CD4-positive, alpha-beta T cell (primary cell): Measurements from ENCODE around the gene VAV1. TPM values are rescaled to one million over a fixed set of nuclear protein-coding genes. Genes with fewer than 3 reads are reported as not detected.
A peak's percentile ranks its signal among the peaks of the same experiment; 100 is the strongest.

Experiments used
- ATAC-seq: fragments of 200-7000 bp; cut with Tn5 transposase; one replicate; pipeline ENCODE4 v1.10.0; 2022; ENCODE audit warnings: mild to moderate bottlenecking; ENCODE audit not compliant: poor library complexity
- CTCF ChIA-PET: fragments of 350-600 bp; sonication (Branson Sonifier 250); formaldehyde crosslinking; loops from one replicate; lab custom pipeline; 2021; ENCODE audit warnings: antibody characterized with exemption, inconsistent platforms; lab: Charles Lee
- POLR2A ChIA-PET: fragments of 350-600 bp; sonication (Branson Sonifier 250); formaldehyde crosslinking; loops from one replicate; lab custom pipeline; 2021; ENCODE audit warnings: antibody characterized with exemption, inconsistent platforms; lab: Charles Lee
- DNase-seq, 14 experiments: peaks; one replicate each; pipeline ENCODE4 v3.0.0-alpha.2; 2013 to 2020; ENCODE audit warnings: mixed read lengths in 2 of 14
- H3K27ac ChIP-seq, 2 donors: one replicate each; pipeline versions ENCODE4 v1.5.1 to v1.7.0; 2013; ENCODE audit warnings: low read length in 2 of 2, low read depth in 1 of 2, mild to moderate bottlenecking in 1 of 2
- H3K27me3 ChIP-seq, 2 experiments: 1 replicate in 1 of 2; 2 replicates in 1 of 2; pipeline versions ENCODE4 v1.6.1 to v1.7.0; 2013; ENCODE audit warnings: low read length in 2 of 2, control low read depth in 1 of 2, mild to moderate bottlenecking in 1 of 2, moderate library complexity in 1 of 2; ENCODE audit not compliant: insufficient read depth in 2 of 2, control insufficient read depth in 1 of 2
- H3K36me3 ChIP-seq: one replicate; pipeline ENCODE4 v1.6.1; 2013; ENCODE audit warnings: low read length, control low read depth; ENCODE audit not compliant: insufficient read depth
- H3K4me1 ChIP-seq: one replicate; pipeline ENCODE4 v1.6.1; 2013; ENCODE audit warnings: low read length, control low read depth; ENCODE audit not compliant: insufficient read depth
- H3K4me3 ChIP-seq: one replicate; pipeline ENCODE4 v1.5.1; 2013; ENCODE audit warnings: mild to moderate bottlenecking, low read length, moderate library complexity
- H3K9me3 ChIP-seq, 2 experiments: 1 replicate in 1 of 2; 2 replicates in 1 of 2; pipeline versions ENCODE4 v1.6.1 to v1.7.0; 2013; ENCODE audit warnings: low read length in 2 of 2, mild to moderate bottlenecking in 2 of 2, control low read depth in 1 of 2, moderate library complexity in 1 of 2; ENCODE audit not compliant: control insufficient read depth in 1 of 2, insufficient read depth in 1 of 2
- H3K27ac Mint-ChIP-seq: one replicate; pipeline ENCODE4 v1.8.0; 2020; ENCODE audit warnings: mixed read lengths
- H3K27me3 Mint-ChIP-seq: one replicate; pipeline ENCODE4 v1.8.0; 2021; ENCODE audit warnings: mixed read lengths
- H3K36me3 Mint-ChIP-seq: one replicate; pipeline ENCODE4 v1.8.0; 2021; ENCODE audit warnings: low read depth, mixed read lengths
- H3K4me1 Mint-ChIP-seq: one replicate; pipeline ENCODE4 v1.8.0; 2021; ENCODE audit warnings: low read depth, mixed read lengths
- H3K4me3 Mint-ChIP-seq: one replicate; pipeline ENCODE4 v1.8.0; 2020; ENCODE audit warnings: mild to moderate bottlenecking, mixed read lengths
- H3K9me3 Mint-ChIP-seq: one replicate; pipeline ENCODE4 v1.8.0; 2020; ENCODE audit warnings: mixed read lengths
- intact Hi-C, 2 experiments: fragments of 100-400 bp; cut with DNase I in 1 of 2; cut with micrococcal nuclease in 1 of 2; formaldehyde crosslinking; loops; one replicate each; pipeline versions ENCODE4 v1.15.1 to v1.9.0; 2023 to 2025; cut with DNase I, micrococcal nuclease
- total RNA-seq, 174 experiments: library from RNA in 2 of 174; stranded (reverse) in 2 of 174; gene quantifications; one replicate each; pipeline ENCODE4 v1.2.3 and lab custom pipeline; 2021 to 2026
- TF ChIP-seq, protein P1 (sequence below): fragments of 200-600 bp; IDR thresholded peaks from one replicate; pipeline ENCODE4 v1.8.0; 2022; ENCODE audit warnings: antibody characterized with exemption, mild to moderate bottlenecking

The VAV1 gene
- total RNA-seq, 2 experiments from 2014 or later = 70.0 to 70.1 TPM

DNA sequence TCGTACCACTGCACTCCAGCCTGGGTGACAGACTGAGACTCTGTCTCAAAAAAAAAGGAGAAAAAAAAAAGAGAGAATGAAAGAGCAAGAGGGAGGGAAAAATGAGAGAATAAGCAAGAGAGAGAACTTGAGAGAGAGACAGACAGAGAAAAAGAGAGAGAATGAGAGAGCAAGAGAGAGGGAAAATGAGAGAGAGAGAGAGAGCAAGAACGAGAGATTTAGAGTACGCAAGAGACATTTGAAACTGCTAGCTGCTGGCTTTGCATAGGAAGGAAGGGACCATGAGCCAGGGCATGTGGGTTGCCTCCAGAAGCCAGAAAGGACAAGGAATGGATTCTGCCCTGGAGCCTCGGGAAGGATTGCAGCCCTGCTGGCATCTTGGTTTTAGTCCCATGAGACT, 105.3 kb downstream of the VAV1 start:
- CTCF ChIA-PET = no interaction called here
- no peak overlapping the region for H3K27ac ChIP-seq
- peaks cover 7% of the 10 kb centered on the region for H3K4me1 ChIP-seq
- H3K27ac Mint-ChIP-seq = no peak overlapping the region
- no peak overlapping the region for H3K4me3 ChIP-seq
- H3K27me3 ChIP-seq = no peaks in the 10 kb centered on the region
- no peaks in the 10 kb centered on the region for H3K36me3 Mint-ChIP-seq
- H3K4me3 Mint-ChIP-seq = no peak overlapping the region
- ATAC-seq (no peak), DNase-seq (no peak)
- no peaks in the 10 kb centered on the region for H3K36me3 ChIP-seq
- H3K9me3 Mint-ChIP-seq = no peaks in the 10 kb centered on the region
- H3K9me3 ChIP-seq = no peaks in the 10 kb centered on the region
- POLR2A ChIA-PET = no interaction called here
- H3K27me3 Mint-ChIP-seq = no peaks in the 10 kb centered on the region
- TF ChIP-seq, protein P1, sequence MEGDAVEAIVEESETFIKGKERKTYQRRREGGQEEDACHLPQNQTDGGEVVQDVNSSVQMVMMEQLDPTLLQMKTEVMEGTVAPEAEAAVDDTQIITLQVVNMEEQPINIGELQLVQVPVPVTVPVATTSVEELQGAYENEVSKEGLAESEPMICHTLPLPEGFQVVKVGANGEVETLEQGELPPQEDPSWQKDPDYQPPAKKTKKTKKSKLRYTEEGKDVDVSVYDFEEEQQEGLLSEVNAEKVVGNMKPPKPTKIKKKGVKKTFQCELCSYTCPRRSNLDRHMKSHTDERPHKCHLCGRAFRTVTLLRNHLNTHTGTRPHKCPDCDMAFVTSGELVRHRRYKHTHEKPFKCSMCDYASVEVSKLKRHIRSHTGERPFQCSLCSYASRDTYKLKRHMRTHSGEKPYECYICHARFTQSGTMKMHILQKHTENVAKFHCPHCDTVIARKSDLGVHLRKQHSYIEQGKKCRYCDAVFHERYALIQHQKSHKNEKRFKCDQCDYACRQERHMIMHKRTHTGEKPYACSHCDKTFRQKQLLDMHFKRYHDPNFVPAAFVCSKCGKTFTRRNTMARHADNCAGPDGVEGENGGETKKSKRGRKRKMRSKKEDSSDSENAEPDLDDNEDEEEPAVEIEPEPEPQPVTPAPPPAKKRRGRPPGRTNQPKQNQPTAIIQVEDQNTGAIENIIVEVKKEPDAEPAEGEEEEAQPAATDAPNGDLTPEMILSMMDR = no peak
- peaks cover 21% of the 10 kb centered on the region for H3K4me1 Mint-ChIP-seq
- intact Hi-C loops = no loop called here

DNA sequence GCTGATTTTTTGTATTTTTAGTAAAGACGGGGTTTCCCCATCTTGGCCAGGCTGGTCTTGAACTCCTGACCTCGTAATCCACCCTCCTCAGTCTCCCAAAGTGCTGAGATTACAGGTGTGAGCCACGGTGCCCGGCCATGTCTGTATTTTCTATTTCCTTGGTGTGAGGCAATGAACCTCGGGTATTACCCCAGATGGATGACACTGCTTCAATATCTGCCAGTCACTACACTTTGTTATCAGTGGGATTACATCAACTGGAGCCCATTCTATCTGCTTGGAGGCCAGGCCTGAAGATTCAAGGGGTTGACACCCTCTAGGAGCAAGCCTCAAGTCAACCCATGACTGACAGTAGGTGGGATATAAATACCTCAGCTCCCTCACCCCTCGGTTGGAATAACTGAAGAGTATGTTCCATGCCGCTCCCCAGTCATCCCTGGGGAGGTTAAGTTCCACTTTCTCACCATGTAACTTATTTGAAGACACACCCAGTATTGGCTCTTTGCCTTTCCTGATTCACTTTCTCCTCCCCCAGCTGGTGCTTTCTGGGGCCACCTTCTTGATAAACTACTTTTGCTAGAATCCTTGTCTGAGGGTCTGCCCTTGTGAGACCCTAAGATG, 113.9 kb downstream of the VAV1 start:
- Mint-ChIP-seq H3K36me3 (peaks cover 15% of the 10 kb centered on the region), H3K27ac (no peak overlapping the region), H3K4me1 (peaks cover 49% of the 10 kb centered on the region), H3K9me3 (peaks cover 14% of the 10 kb centered on the region), H3K4me3 (no peak overlapping the region), H3K27me3 (no peaks in the 10 kb centered on the region)
- ChIA-PET POLR2A (interaction anchor here (1.1 to 1.4 kb wide), 2 partner anchors 22 to 123 kb away, joined by 3 read pairs; no protein-coding TSS in a partner anchor), CTCF (interaction anchor here (0.8 kb wide), 1 partner anchor 23 kb away, joined by 3 read pairs; no protein-coding TSS in a partner anchor)
- no peaks in the 10 kb centered on the region for H3K36me3 ChIP-seq
- TF ChIP-seq, protein P1 = no peak
- ATAC-seq (no peak), DNase-seq (no peak)
- no peaks in the 10 kb centered on the region for H3K27me3 ChIP-seq
- intact Hi-C loops = no loop called here
- H3K4me1 ChIP-seq = peaks cover 42% of the 10 kb centered on the region
- H3K27ac ChIP-seq = no peak overlapping the region
- H3K4me3 ChIP-seq = no peak overlapping the region
- peaks cover 0 to 1% of the 10 kb centered on the region in 2 experiments for H3K9me3 ChIP-seq

DNA sequence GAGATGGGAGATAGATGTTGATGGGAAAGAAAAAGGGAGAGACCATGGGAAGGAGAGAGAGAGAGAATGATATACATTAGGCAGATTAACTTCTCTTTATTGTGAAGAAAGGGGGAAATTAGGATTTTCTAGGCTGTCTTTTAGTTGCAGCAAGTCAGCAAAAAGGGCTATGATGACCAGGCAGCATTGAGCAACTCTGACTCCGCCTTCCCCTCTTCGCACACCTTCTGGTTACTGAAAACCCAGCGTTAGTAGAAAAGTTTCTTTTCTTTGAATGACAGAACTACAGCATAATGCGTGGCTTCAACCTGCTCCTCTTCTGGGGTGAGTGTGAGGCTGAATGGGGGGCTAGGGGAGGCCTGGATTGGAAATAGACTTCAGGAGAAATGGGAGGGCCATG, 114.8 kb downstream of the VAV1 start, which contains the start of gene ADGRE1:
Gene ADGRE1 (plus strand): TSS at position 264 of the 400 bp plus-strand sequence. CDS start 30 bp downstream, at position 294.
- Mint-ChIP-seq H3K4me1 (peaks cover 58% of the 10 kb centered on the region), H3K36me3 (peaks cover 22% of the 10 kb centered on the region), H3K4me3 (peak within 1 kb of the TSS; percentile 76), H3K27me3 (no peaks in the 10 kb centered on the region), H3K9me3 (peaks cover 14% of the 10 kb centered on the region), H3K27ac (peak within 1 kb of the TSS; percentile 73)
- intact Hi-C loops = no loop called here
- H3K27me3 ChIP-seq = no peaks in the 10 kb centered on the region
- TF ChIP-seq, protein P1 = no peak
- peaks cover 50% of the 10 kb centered on the region for H3K4me1 ChIP-seq
- no peak within 1 kb of the TSS for H3K27ac ChIP-seq
- peak within 1 kb of the TSS; percentile 24 for H3K4me3 ChIP-seq
- H3K9me3 ChIP-seq = peaks cover 0 to 5% of the 10 kb centered on the region in 2 experiments
- ATAC-seq = no peak
- H3K36me3 ChIP-seq = no peaks in the 10 kb centered on the region
- POLR2A ChIA-PET = interaction anchor here (1.1 to 1.4 kb wide), 2 partner anchors 23 to 122 kb away, joined by 3 read pairs; no protein-coding TSS in a partner anchor
- CTCF ChIA-PET = interaction anchor here (0.8 kb wide), 1 partner anchor 24 kb away, joined by 3 read pairs; no protein-coding TSS in a partner anchor
- peak in 4 of 14 experiments; percentile 14 to 46 (median 38) for DNase-seq
